HepG2 (cell line): ENCODE results near the gene HES6. TPM values are rescaled to one million over a fixed set of nuclear protein-coding genes. Genes with fewer than 3 reads are reported as not detected.

Experiments
- AGO2 ChIP-seq: fragments of 200-400 bp; formaldehyde crosslinking; optimal IDR thresholded peaks from 2 replicates; pipeline ENCODE3; 2017; ENCODE audit warnings: mild to moderate bottlenecking, low read depth, low read length, moderate library complexity
- CAMTA2 ChIP-seq: sonication (generic); formaldehyde crosslinking; IDR thresholded peaks from 2 replicates; pipeline ENCODE4 v1.4.0; 2020; ENCODE audit warnings: mild to moderate bottlenecking, missing genetic modification reagents, borderline replicate concordance
- CBFB ChIP-seq: sonication (generic); formaldehyde crosslinking; IDR thresholded peaks from 2 replicates; pipeline ENCODE4 v1.4.0; 2020; ENCODE audit warnings: missing genetic modification reagents
- FOSL1 ChIP-seq: sonication (generic); formaldehyde crosslinking; IDR thresholded peaks from 2 replicates; pipeline ENCODE4 v1.9.0; 2021; ENCODE audit warnings: missing genetic modification reagents, borderline replicate concordance
- HNF4A ChIP-seq: sonication (generic); formaldehyde crosslinking; IDR thresholded peaks from 2 replicates; pipeline ENCODE4 v1.4.0; 2020; ENCODE audit warnings: missing genetic modification reagents
- HNRNPK ChIP-seq: fragments of 200-400 bp; formaldehyde crosslinking; IDR thresholded peaks from 2 replicates; pipeline ENCODE4 v1.6.1; 2018; ENCODE audit warnings: low read length, low read depth, moderate library complexity, mild to moderate bottlenecking; ENCODE audit not compliant: poor library complexity, severe bottlenecking
- NFKB2 ChIP-seq: sonication (generic); formaldehyde crosslinking; IDR thresholded peaks from 2 replicates; pipeline ENCODE4 v1.4.0; 2020; ENCODE audit warnings: missing genetic modification reagents, borderline replicate concordance
- PCBP1 ChIP-seq: fragments of 200-400 bp; formaldehyde crosslinking; IDR thresholded peaks from 2 replicates; pipeline ENCODE4 v1.6.1; 2017; ENCODE audit warnings: mild to moderate bottlenecking, low read depth, low read length, borderline replicate concordance
- RORA ChIP-seq: sonication (generic); formaldehyde crosslinking; IDR thresholded peaks from 2 replicates; pipeline ENCODE4 v1.5.0; 2020; ENCODE audit warnings: mild to moderate bottlenecking, missing genetic modification reagents, moderate library complexity
- XBP1 ChIP-seq: sonication (generic); formaldehyde crosslinking; IDR thresholded peaks from 2 replicates; pipeline ENCODE4 v1.5.0; 2020; ENCODE audit warnings: missing genetic modification reagents
- ZNF235 ChIP-seq: sonication (generic); formaldehyde crosslinking; IDR thresholded peaks from 2 replicates; pipeline ENCODE4 v1.8.1; 2023; ENCODE audit warnings: mild to moderate bottlenecking, missing genetic modification reagents, borderline replicate concordance
- ZNF260 ChIP-seq: sonication (generic); formaldehyde crosslinking; IDR thresholded peaks from 2 replicates; pipeline ENCODE4 v1.4.0; 2020; ENCODE audit warnings: missing genetic modification reagents, low read depth, mild to moderate bottlenecking, borderline replicate concordance
- ZNF263 ChIP-seq: sonication (generic); formaldehyde crosslinking; IDR thresholded peaks from 2 replicates; pipeline ENCODE4 v1.4.0; 2020; ENCODE audit warnings: missing genetic modification reagents
- ZNF335 ChIP-seq: sonication (generic); formaldehyde crosslinking; IDR thresholded peaks from 2 replicates; pipeline ENCODE4 v1.4.0; 2020; ENCODE audit warnings: missing genetic modification reagents
- polyA plus RNA-seq, 8 experiments: library from polyadenylated mRNA; depleted of rRNA in 3 of 8; stranded (reverse) in 7 of 8; unstranded in 1 of 8; fragments of >200 nt; fragmentation: Illumina TruSeq in 4 of 8; extraction: Trizol in 4 of 8; gene quantifications; 2 replicates each; pipeline versions ENCODE4 v1.2.1 to v1.2.3, GENCODE V29; 2011 to 2016; ENCODE audit warnings: low read depth in 4 of 8, missing spikeins in 1 of 8, mixed read lengths in 1 of 8; ENCODE audit not compliant: insufficient read depth in 1 of 8
- total RNA-seq, 5 experiments: library from RNA; depleted of rRNA; stranded (reverse); fragments of >200 nt; fragmentation: Illumina TruSeq; extraction: Trizol; gene quantifications; 2 replicates each; pipeline ENCODE4 v1.2.3, GENCODE V29; 2016; ENCODE audit warnings: low read depth in 1 of 5
- TF ChIP-seq, protein P1 (sequence below): sonication (generic); formaldehyde crosslinking; IDR thresholded peaks from 2 replicates; pipeline ENCODE4 v1.4.0; 2020; ENCODE audit warnings: missing genetic modification reagents, mild to moderate bottlenecking, borderline replicate concordance
- TF ChIP-seq, protein P2 (sequence below): sonication (generic); formaldehyde crosslinking; IDR thresholded peaks from 2 replicates; pipeline ENCODE4 v1.4.0; 2020; ENCODE audit warnings: mild to moderate bottlenecking, missing genetic modification reagents
- TF ChIP-seq, protein P3 (sequence below), 2 experiments: sonication (generic) in 1 of 2; formaldehyde crosslinking in 1 of 2; IDR thresholded peaks; 2 replicates each; pipeline versions ENCODE4 v1.4.0 to v1.6.1; 2018 to 2020; ENCODE audit warnings: missing genetic modification reagents in 2 of 2, borderline replicate concordance in 1 of 2, low read depth in 1 of 2, mild to moderate bottlenecking in 1 of 2, missing biosample characterization in 1 of 2
- TF ChIP-seq, protein P4 (sequence below): sonication (generic); formaldehyde crosslinking; IDR thresholded peaks from 2 replicates; pipeline ENCODE4 v1.8.1; 2023; ENCODE audit warnings: mild to moderate bottlenecking, missing genetic modification reagents

The HES6 gene
- total and polyA plus RNA-seq, 2 of the 13 experiments (the other 11 are each of a cell fraction or from before 2014, with no cell fraction given), result 19.5 to 82.8 TPM

DNA sequence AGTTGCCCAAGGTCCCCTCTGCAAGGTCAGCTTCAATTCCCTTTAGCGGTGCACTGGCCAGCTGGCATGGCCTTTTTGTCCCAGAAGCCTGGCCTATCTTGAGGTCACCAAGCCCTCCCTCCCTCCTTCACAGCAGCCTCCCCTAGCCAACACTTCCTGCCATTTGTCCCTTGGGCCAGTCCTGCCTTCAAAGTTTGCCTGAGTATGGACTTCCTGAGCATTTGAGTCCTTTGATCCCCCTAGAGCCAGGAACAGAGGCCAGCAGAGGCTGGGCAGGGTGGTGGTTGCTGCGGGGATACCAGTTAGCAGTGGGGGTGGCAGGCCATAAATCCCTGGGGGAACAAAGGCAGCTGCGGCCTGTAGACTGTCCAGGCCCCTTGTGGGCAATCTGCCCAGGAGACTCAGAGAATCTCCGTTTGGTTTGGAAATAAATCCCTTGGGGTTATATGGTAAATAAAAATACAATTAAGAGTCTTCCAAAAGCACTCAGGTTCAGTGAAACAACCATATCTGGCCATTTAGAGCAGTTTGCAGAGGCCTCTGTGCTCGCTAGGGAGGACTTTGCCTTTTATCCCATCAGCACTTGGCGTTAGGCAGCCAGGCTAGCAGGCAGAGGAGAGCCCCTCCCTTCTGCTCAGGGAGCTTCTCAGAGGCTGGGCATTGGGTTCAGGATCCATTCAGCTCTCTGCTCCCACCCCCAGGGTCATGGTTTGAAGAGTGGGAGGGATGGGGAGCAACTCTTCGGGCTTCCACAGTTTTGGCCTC lies 3.1 kb upstream of the HES6 start (continued):
- TF ChIP-seq, protein P1, sequence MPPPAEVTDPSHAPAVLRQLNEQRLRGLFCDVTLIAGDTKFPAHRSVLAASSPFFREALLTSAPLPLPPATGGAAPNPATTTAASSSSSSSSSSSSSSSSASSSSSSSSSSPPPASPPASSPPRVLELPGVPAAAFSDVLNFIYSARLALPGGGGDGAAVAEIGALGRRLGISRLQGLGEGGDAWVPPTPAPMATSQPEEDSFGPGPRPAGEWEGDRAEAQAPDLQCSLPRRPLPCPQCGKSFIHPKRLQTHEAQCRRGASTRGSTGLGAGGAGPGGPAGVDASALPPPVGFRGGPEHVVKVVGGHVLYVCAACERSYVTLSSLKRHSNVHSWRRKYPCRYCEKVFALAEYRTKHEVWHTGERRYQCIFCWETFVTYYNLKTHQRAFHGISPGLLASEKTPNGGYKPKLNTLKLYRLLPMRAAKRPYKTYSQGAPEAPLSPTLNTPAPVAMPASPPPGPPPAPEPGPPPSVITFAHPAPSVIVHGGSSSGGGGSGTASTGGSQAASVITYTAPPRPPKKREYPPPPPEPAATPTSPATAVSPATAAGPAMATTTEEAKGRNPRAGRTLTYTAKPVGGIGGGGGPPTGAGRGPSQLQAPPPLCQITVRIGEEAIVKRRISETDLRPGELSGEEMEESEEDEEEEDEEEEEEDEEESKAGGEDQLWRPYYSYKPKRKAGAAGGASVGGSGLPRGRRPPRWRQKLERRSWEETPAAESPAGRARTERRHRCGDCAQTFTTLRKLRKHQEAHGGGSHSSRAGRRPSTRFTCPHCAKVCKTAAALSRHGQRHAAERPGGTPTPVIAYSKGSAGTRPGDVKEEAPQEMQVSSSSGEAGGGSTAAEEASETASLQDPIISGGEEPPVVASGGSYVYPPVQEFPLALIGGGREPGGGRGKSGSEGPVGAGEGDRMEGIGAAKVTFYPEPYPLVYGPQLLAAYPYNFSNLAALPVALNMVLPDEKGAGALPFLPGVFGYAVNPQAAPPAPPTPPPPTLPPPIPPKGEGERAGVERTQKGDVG (CRISPR knock-in tag), result no peak
- 0 out of 2 replicates have a peak, but pooled peaks have one; percentile 11 for TF ChIP-seq FOSL1 (CRISPR knock-in tag)
- TF ChIP-seq XBP1 (CRISPR knock-in tag), result no peak
- TF ChIP-seq CAMTA2, result no peak
- TF ChIP-seq ZNF235 (CRISPR knock-in tag), result no peak
- TF ChIP-seq AGO2, result peak; percentile 12
- TF ChIP-seq, protein P2, sequence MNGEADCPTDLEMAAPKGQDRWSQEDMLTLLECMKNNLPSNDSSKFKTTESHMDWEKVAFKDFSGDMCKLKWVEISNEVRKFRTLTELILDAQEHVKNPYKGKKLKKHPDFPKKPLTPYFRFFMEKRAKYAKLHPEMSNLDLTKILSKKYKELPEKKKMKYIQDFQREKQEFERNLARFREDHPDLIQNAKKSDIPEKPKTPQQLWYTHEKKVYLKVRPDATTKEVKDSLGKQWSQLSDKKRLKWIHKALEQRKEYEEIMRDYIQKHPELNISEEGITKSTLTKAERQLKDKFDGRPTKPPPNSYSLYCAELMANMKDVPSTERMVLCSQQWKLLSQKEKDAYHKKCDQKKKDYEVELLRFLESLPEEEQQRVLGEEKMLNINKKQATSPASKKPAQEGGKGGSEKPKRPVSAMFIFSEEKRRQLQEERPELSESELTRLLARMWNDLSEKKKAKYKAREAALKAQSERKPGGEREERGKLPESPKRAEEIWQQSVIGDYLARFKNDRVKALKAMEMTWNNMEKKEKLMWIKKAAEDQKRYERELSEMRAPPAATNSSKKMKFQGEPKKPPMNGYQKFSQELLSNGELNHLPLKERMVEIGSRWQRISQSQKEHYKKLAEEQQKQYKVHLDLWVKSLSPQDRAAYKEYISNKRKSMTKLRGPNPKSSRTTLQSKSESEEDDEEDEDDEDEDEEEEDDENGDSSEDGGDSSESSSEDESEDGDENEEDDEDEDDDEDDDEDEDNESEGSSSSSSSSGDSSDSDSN (CRISPR knock-in tag), result peak; percentile 37; the same call in 1 of the 2 replicates
- TF ChIP-seq HNRNPK, result no peak
- no peak for TF ChIP-seq RORA (CRISPR knock-in tag)
- peak; percentile 69 for TF ChIP-seq HNF4A
- TF ChIP-seq ZNF263 (CRISPR knock-in tag), result peak; percentile 94
- TF ChIP-seq NFKB2 (CRISPR knock-in tag), result no peak
- 0 out of 2 replicates have a peak, but pooled peaks have one; percentile 23 for TF ChIP-seq PCBP1
- TF ChIP-seq ZNF260 (CRISPR knock-in tag), result no peak
- TF ChIP-seq, protein P3, sequence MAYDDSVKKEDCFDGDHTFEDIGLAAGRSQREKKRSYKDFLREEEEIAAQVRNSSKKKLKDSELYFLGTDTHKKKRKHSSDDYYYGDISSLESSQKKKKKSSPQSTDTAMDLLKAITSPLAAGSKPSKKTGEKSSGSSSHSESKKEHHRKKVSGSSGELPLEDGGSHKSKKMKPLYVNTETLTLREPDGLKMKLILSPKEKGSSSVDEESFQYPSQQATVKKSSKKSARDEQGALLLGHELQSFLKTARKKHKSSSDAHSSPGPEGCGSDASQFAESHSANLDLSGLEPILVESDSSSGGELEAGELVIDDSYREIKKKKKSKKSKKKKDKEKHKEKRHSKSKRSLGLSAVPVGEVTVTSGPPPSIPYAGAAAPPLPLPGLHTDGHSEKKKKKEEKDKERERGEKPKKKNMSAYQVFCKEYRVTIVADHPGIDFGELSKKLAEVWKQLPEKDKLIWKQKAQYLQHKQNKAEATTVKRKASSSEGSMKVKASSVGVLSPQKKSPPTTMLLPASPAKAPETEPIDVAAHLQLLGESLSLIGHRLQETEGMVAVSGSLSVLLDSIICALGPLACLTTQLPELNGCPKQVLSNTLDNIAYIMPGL (CRISPR knock-in tag; IDR thresholded peaks at IDR 0.05; ENCODE audit: borderline replicate concordance in 1 of 2, low read depth in 1 of 2), result 0 out of 4 replicates have a peak, but pooled peaks of 1 of the 2 experiments have one; percentile 23
- TF ChIP-seq CBFB (CRISPR knock-in tag), result no peak
- TF ChIP-seq ZNF335 (CRISPR knock-in tag), result 0 out of 2 replicates have a peak, but pooled peaks have one; percentile 51
- TF ChIP-seq, protein P4, sequence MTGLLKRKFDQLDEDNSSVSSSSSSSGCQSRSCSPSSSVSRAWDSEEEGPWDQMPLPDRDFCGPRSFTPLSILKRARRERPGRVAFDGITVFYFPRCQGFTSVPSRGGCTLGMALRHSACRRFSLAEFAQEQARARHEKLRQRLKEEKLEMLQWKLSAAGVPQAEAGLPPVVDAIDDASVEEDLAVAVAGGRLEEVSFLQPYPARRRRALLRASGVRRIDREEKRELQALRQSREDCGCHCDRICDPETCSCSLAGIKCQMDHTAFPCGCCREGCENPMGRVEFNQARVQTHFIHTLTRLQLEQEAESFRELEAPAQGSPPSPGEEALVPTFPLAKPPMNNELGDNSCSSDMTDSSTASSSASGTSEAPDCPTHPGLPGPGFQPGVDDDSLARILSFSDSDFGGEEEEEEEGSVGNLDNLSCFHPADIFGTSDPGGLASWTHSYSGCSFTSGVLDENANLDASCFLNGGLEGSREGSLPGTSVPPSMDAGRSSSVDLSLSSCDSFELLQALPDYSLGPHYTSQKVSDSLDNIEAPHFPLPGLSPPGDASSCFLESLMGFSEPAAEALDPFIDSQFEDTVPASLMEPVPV, result no peak
